Activated CD8-positive, alpha-beta memory T cell treated with anti-CD3 and anti-CD28 coated beads for 24 hours (primary cell): ENCODE measurements around the gene CLEC16A.
A peak's percentile ranks its signal among the peaks of the same experiment; 100 is the strongest.
"Not testable (repeated sequence)": the region's sequence is repeated elsewhere in the genome, so short reads cannot be mapped to it uniquely, and the experiment has no call there.

Experiments
- DNase-seq: peaks from one replicate; pipeline ENCODE4 v3.0.0-alpha.2; 2020

CLEC16A gene

GRCh38 chr16:10944249-10945064 lies at the start of gene CLEC16A:
Gene CLEC16A, plus strand, starts transcription at chr16:10944564. Its CDS starts 154 bp downstream, at chr16:10944718.
- peak; percentile 98 for DNase-seq

- no peak for DNase-seq
These were observed 49.1 kb upstream of the CLEC16A start for GRCh38 chr16:10895053-10895946.

DNA sequence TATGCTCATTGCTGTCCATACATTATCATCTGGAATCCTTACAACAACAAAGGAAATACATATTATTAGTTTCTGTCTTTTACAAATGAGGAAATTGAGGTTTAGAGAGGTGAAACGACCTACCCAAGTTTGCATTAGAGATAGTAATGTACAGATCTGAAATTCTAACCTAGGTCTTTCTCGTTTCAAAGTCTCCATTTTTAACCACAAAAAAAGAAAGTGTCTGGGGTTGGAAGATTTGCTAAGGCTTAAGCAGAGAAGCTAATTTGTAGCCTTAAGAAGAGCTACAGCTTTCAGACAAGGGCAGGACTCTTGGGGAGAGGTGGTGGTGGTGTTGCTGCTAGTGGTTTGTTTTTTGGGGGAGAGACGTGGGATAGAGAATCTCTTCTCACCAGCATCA lies 48.2 kb upstream of the CLEC16A start:
- DNase-seq = no peak

- DNase-seq = no peak
These were observed 47.6 kb upstream of the CLEC16A start for GRCh38 chr16:10896723-10897122.

GRCh38 chr16:10897134-10897533 lies 47.2 kb upstream of the CLEC16A start:
- no peak for DNase-seq

- DNase-seq = no peak
These were observed 41.4 kb upstream of the CLEC16A start for GRCh38 chr16:10902999-10903398.

GRCh38 chr16:10906482-10906881 lies 37.9 kb upstream of the CLEC16A start:
- no peak for DNase-seq

DNA sequence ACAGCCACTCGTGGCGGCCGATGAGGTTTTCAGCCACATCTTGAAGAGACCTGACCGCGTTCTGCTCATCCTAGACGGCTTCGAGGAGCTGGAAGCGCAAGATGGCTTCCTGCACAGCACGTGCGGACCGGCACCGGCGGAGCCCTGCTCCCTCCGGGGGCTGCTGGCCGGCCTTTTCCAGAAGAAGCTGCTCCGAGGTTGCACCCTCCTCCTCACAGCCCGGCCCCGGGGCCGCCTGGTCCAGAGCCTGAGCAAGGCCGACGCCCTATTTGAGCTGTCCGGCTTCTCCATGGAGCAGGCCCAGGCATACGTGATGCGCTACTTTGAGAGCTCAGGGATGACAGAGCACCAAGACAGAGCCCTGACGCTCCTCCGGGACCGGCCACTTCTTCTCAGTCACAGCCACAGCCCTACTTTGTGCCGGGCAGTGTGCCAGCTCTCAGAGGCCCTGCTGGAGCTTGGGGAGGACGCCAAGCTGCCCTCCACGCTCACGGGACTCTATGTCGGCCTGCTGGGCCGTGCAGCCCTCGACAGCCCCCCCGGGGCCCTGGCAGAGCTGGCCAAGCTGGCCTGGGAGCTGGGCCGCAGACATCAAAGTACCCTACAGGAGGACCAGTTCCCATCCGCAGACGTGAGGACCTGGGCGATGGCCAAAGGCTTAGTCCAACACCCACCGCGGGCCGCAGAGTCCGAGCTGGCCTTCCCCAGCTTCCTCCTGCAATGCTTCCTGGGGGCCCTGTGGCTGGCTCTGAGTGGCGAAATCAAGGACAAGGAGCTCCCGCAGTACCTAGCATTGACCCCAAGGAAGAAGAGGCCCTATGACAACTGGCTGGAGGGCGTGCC lies 37.2 kb upstream of the CLEC16A start:
- DNase-seq = no peak

DNA sequence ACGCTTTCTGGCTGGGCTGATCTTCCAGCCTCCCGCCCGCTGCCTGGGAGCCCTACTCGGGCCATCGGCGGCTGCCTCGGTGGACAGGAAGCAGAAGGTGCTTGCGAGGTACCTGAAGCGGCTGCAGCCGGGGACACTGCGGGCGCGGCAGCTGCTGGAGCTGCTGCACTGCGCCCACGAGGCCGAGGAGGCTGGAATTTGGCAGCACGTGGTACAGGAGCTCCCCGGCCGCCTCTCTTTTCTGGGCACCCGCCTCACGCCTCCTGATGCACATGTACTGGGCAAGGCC lies 36.7 kb upstream of the CLEC16A start:
- DNase-seq = no peak

GRCh38 chr16:10911267-10911666 lies 33.1 kb upstream of the CLEC16A start:
- DNase-seq = no peak

DNA sequence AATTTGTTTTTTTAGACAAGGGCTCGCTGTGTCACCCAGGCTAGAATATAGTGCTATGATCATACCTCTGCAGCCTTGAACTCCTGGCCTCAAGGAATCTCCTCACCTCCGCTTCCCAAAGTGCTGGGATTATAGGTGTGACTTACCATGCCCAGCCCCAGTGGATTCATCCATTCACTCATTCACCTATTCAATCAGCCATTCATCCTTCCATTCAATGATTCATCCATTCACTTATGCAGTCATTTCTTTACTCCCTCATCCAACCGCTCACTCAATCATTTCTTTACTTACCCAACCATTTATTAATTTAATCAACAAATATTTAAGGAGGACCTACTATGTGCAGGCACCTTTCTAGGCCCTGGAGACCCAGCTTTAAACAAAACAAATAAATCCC lies 27.8 kb upstream of the CLEC16A start:
- no peak for DNase-seq

- DNase-seq = peak; percentile 96
These were observed 25.9 kb upstream of the CLEC16A start for GRCh38 chr16:10918294-10919002.

DNA sequence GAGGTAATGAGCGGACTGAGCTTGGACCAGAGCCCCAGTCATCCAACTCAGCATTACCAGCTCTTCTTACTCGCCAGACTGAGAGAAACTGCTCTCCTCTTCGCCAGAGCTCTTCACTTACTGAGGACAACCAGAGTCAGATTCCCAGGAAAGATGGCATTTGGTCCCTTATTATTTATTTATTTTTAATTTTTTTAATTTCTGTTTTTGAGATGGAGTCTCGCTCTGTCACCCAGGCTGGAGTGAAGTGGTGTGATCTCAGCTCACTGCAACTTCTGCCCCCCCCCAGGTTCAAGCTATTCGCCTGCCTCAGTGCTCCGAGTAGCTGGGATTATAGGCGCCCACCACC lies 25.4 kb upstream of the CLEC16A start:
- DNase-seq = no peak

GRCh38 chr16:10920726-10921427 lies 23.5 kb upstream of the CLEC16A start:
- no peak for DNase-seq

DNA sequence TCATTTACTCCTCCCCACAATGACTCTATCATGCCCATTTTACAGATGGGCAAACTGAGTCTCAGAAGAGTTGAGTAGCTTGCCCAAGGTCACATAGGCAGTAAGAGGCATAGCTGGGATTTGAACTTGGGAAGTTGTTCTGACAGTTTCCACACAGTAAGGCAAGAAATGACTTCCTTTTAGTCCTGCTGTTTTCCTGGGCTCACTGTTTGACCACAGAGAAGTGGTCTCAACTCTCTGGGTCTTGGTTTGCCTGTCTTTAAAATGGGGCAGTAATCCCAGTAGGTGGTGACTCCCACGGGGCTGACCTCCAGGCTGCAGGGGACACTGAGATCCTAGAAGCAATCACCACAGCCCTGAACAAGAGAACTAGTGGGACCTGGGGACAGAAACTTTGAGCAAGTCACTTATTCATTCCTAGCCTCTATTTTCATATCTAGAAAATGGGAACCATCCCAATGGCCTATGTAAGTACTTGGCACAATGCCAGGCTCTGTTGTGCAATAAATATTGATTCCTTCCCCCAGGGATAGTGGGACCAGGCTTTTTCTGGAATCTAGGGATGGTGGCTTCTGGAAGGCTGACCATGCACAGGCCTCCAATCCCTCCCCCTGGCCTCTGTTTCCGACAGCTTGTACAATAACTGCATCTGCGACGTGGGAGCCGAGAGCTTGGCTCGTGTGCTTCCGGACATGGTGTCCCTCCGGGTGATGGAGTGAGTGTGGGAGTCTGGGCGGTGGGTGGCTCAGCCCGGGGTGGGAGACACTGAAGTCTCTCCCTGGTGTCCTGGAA lies 22.6 kb upstream of the CLEC16A start:
- DNase-seq = no peak

DNA sequence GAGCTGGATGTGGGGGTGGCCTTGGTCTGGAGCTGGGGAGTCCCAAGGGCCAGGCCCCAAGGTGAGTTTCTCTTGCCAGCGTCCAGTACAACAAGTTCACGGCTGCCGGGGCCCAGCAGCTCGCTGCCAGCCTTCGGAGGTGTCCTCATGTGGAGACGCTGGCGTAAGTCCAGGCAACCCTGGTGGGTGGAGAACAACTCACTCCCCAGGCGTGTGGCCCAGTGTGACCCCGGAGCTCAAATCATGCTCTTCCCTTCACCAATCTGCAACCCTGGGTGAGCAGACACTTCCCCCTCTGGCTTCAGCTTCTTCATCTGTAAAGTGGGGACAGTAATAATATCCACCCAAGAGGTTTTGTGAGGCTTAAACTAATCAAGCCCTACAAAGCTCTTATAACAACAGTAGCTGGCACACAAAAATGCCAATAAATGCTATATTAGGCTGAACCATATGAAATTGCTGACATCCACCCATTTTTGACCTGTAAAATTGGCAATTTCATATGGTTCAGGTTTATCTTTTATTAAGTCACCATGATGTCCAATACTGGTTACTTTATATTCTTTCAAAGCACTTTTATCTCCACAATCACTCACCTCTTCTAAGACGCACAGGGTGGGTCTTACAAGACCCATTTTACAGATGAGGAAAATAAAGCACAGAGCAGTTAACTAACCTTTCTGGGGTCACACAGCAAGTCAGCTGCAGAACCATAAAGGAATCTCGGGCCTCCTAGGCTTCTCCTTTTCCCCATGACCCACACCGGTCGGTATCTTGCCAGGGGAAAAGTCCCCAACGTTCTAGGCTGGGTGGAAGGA lies 21.8 kb upstream of the CLEC16A start:
- no peak for DNase-seq

DNA sequence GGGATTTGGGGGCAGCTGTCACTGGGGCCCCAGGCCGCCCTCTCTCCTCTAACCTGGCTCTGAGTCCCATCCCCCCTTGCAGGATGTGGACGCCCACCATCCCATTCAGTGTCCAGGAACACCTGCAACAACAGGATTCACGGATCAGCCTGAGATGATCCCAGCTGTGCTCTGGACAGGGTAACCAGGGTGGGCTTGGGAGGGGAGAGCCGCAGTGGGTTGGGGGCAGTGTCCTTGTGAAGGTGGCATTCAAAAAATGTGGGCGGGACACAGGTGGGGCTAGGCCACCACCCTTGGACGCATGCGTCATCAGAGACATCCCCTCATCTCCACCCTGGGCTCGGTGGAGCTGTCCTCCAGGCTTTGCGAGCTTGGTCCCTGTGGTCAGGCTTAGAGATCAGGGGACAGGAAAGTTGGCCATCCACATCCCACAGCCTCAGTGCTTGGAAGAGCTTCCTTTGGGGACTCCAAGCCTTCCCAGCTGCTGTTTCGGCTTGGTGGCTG lies 21.2 kb upstream of the CLEC16A start:
- DNase-seq = no peak

DNA sequence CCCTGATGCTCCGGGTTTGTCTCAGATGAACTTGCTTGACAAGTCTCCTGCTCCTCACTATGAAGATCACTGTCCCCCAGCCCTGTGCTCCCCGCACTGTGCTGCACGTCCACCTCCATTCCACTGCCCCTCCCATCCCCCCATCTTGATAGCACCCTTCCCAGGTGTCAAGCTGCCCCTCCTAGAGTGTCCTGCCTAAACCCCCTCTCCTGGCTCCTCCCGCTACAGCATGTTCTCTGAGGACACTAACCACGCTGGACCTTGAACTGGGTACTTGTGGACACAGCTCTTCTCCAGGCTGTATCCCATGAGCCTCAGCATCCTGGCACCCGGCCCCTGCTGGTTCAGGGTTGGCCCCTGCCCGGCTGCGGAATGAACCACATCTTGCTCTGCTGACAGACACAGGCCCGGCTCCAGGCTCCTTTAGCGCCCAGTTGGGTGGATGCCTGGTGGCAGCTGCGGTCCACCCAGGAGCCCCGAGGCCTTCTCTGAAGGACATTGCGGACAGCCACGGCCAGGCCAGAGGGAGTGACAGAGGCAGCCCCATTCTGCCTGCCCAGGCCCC lies 20.6 kb upstream of the CLEC16A start:
- no peak for DNase-seq

- DNase-seq = not testable (repeated sequence)
These were observed 19.1 kb upstream of the CLEC16A start for GRCh38 chr16:10925285-10925684.

DNA sequence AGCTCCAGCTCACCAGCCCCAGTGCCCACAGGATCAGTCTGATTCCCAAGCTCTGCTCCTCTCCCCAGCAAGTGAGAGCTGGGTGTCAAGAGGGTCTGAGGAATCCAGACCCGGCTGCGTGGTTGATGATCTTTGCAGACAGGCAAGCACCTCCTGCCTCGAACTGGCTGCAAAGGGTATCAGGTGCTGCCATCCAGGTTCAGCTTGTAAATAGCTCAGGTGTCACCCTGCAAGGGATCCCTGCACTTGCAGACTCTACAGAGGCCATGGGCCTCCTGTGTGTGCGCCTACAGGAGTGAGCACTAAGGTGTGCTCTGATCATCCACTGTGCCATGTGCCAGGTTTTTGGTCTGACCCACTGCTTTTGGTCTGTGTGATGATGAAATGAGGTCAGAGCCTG lies 18.3 kb upstream of the CLEC16A start:
- no peak for DNase-seq
